GM19372 (cell line): ENCODE data around the gene SH3PXD2A.
"Not testable (repeated sequence)": the region's sequence is repeated elsewhere in the genome, so short reads cannot be mapped to it uniquely, and the experiment has no call there.

Experiments used
- ATAC-seq: cut with Tn5 transposase; IDR thresholded peaks from one replicate; pipeline ENCODE4 v1.9.1; 2021; ENCODE audit warnings: mild to moderate bottlenecking, low read depth, moderate library complexity; ENCODE audit not compliant: unreplicated experiment

SH3PXD2A gene

DNA sequence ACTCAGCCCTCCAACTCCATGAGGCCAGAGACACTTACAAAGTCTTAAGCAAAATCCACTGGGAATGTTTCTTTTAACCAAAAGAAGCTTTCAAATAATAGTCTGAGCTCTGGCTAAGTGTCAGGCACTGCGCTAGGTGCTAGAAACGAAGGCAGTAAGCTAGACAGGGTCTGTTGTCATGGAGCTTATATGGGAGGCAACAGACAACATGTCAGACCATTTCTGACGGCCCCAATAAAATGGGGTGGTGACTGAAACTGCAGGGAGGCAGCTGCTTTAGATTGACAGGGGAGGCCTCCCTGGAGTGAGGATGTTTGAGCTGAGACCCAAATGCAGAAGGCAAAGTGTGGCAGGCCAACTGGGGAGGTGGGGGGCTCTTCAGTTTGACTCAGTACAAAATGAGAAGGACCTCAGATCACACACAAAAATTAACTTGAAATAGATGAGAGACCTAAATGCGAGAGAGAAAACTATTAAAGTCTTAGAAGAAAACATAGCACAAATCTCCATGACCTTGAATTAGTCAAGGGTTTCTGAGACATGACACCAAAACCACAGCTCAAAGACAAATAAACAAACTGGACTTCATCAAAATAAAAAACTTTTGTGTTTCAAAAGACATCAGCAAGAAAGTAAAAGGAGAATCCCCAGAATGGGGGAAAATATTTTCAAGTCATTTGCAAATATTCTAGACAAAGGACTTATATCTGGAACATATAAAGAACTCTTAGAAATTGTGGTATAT, 40.6 kb downstream of the SH3PXD2A start:
- ATAC-seq: no peak

- no peak for ATAC-seq
These were observed 41.3 kb downstream of the SH3PXD2A start for GRCh38 chr10:103814105-103814504.

DNA sequence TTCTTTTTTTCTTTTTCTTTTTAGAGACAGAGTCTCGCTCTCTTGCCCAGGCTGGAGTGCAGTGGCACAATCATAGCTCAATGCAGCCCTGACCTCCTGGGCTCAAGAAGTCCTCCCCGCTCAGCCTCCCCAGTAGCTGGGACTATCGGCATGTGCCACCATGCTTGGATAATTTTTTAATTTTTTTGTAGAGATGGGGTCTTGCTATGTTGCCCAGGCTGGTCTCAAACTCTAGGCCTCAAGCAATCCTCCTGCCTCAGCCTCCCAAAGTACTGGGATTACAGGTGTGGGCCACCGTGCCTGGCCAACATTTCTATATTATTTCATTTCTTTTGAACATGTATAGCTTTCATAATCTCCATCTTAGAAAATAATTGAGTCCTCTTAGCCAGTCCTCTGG, 42.1 kb downstream of the SH3PXD2A start:
- not testable (repeated sequence) for ATAC-seq

DNA sequence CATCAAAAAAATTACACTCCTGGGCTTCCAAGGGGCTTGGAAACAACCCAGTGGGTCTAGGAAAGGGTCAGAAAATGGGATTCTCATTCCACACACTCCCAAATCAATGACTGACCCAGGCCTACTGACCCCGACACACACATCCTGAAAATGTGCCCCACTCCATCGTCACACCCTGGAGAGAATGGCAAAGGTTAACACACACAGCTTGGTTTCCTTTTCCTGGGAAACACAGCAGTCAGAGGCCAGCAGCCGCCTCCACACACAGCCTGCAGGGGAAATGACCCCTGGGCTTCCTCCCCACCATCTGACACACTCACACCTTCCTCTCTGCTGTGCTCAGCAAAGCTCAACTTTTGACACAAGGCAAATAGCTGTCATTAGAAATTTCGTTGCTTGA, 42.9 kb downstream of the SH3PXD2A start:
- no peak for ATAC-seq

DNA sequence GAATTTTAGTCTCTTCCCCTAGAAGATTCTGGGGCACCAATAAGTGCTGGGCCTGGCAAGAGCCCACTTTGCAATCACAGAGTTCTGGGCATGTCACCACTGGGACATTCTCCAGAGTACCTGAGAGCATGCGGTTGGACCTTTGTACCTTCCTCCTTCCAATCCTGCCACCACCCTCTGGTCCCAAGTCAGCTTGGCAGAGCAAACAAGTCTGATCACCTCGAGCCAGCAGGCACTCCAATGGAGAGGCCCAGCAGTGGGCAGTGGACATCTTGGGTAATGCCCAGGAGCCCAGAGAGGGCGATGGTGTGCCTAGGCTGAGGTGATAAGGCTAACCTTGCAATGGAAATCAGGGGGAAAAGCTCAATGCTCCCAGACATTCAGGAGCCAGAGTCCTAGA, 43.4 kb downstream of the SH3PXD2A start:
- ATAC-seq: no peak

DNA sequence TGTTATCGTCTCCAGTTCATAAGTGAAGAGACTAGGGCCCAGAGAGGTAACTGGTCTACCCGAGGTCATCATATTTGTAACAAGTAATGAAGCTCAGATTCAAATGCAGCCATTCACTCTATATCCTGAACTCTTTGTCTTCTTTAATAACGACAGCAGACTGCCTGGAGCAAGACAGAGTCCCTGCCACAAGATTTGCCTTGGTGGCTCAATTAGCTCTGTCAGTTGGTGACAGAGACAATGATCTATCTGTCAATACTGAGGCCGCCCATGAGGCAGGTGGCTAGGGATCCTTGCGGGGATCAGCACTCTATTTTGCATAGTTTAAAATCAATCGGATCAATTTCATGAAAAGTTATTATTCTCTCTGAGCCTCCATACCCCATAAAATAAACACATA, 43.9 kb downstream of the SH3PXD2A start:
- no peak for ATAC-seq

DNA sequence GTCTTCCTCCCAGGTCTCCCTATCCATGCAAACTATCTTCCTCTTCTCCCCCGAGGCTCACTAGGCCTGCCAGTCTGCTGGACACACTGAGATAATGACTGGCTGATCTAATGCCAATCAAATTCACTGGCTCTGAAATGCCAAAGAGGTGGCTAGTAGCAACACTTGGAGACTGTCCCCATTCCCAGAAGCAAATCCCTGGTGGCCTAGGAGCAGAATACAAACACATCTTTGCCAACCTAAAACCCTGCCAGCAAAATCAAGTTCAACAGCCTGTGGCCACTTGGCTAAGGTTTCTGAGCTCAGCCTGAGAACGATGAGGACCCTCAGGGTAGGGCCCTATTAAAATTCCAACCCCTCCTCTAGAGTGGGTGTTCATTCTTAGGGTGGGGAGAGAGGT, 46.6 kb downstream of the SH3PXD2A start:
- ATAC-seq: no peak

DNA sequence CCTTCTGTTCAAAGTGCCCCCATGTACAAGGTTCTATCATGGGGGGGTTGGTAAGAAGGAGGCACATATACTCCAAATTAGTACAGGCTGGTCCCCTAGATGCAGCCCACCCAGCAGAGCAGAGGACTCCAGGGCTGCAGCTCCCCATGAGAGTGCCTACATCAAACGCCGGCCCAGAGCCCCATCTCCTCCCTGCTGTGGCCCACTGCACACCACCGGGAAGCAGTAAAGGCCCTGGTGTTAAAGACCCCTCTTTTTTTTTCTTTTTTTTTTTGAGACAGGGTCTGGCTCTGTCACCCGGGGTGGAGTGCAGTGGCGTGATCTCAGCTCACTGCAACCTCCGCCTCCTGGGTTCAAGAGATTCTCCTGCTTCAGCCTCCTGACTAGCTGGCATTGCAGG, 47.4 kb downstream of the SH3PXD2A start:
- no peak for ATAC-seq

- ATAC-seq: no peak
These were observed 48.8 kb downstream of the SH3PXD2A start for GRCh38 chr10:103806395-103807187.

DNA sequence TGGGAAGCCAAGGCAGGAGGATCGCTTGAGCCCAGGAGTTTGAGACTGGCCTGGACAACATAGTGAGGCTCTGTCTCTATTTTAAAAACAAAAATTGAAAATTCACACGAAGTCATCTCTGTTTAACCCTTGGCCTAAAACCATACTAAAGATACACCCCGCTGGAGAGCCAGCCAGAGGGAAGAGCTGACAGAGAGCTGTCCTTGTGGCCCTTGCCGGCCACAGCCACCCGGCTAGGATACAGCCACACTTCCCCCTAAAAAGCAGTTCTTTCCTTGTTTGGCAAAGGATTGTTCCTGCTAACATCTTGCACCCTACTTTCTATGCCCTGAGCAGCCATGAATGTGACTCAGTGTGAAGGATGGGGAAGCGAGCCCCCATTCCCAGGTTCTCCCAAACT, 49.6 kb downstream of the SH3PXD2A start:
- ATAC-seq: no peak

DNA sequence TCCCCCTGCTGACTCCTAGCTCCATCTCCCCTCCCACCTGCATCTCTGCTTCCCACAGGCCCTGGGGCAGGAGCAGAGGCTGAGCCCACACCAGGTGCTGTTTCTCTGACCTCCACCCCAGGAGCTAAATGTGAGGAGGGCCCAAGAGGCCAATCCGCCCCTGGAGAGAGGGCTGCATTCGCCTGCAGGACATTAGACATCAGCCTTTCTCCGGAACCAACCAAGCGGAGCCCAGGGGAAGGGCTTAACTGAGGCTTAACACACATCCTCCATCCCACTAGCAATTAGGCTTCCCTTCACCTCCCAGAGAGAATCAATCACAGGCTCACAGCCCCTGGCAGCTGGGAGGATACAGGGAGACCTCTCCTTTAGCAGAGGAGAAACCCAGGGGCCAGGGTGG, 50.5 kb downstream of the SH3PXD2A start:
- no peak for ATAC-seq

DNA sequence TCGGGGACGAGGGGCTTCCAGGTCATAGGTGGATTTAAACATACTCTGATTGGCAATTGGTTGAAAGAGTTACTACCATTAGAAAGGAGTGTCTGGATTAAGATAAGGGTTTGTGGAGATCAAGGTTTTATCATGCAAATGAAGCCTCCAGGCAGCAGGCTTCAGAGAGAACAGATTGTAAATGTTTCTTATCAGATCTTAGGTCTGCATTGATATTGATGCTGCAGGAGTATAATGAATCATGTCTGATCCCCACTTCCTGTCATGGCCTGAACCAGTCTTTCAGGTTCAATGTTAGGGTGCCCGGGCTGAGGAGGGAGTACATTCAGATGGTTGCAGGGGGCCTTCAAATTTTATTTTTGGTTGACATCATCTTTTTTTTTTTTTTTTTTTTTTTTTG, 51.4 kb downstream of the SH3PXD2A start:
- ATAC-seq: no peak

- no peak for ATAC-seq
These were observed 52.6 kb downstream of the SH3PXD2A start for GRCh38 chr10:103802637-103803353.

GRCh38 chr10:103802081-103802480, 53.3 kb downstream of the SH3PXD2A start:
- no peak for ATAC-seq

GRCh38 chr10:103800789-103801540, 54.4 kb downstream of the SH3PXD2A start:
- peak; percentile 95 for ATAC-seq

GRCh38 chr10:103800089-103800488, 55.3 kb downstream of the SH3PXD2A start:
- ATAC-seq: no peak

DNA sequence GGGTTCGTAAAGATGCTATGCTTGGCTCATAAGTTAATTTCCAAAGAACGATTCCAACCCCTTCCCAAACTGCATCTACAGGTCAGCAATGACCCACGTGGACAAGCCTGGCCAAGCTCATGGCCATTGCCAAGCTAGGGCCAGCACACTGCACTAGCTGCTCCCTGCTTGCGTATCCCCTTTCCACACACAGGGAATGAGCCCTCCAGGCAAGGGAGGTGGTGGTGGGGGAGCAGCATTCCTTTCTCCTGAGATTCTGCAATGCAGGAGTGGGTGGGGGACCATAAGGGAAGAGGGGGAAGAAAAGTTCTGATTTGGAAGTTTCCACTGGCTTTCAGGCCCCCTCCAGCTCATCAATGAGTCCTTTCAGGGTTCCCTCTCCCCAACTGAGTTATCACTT, 56.0 kb downstream of the SH3PXD2A start:
- ATAC-seq: no peak

GRCh38 chr10:103798511-103798910, 56.9 kb downstream of the SH3PXD2A start:
- no peak for ATAC-seq

GRCh38 chr10:103797857-103798256, 57.5 kb downstream of the SH3PXD2A start:
- no peak for ATAC-seq

GRCh38 chr10:103795634-103796270, 59.6 kb downstream of the SH3PXD2A start:
- no peak for ATAC-seq
